Pancreas (tissue), 10 donors: ENCODE data around the gene PLCB1. TPM values are rescaled to one million over a fixed set of nuclear protein-coding genes. Genes with fewer than 3 reads are reported as not detected.

Experiments used
- ATAC-seq, 4 donors: fragments of 200-7000 bp; cut with Tn5 transposase; one replicate each; pipeline versions ENCODE4 v1.8.0 to v1.9.1; 2020; ENCODE audit warnings: mild to moderate bottlenecking in 4 of 4, moderate library complexity in 4 of 4
- DNase-seq, 6 donors: peaks; one replicate each; pipeline ENCODE4 v3.0.0-alpha.2; 2020
- FAIRE-seq: peaks from 2 replicates; lab custom pipeline; 2012; peaks lifted over from hg19 to GRCh38; lab: Jason Lieb, UNC
- H3K27ac ChIP-seq, 4 donors: fragments of 200-600 bp; sonication (generic); 1 replicate in 3 of 4; 2 replicates in 1 of 4; pipeline versions ENCODE4 v1.5.0 to v1.8.0; 2020
- H3K27me3 ChIP-seq, 4 donors: fragments of 200-600 bp; one replicate each; pipeline ENCODE4 v1.8.0; 2021
- H3K36me3 ChIP-seq, 3 donors: fragments of 200-600 bp; sonication (generic) in 1 of 3; one replicate each; pipeline versions ENCODE4 v1.5.0 to v1.8.0; 2020 to 2021
- H3K4me1 ChIP-seq, 3 donors: fragments of 200-600 bp; one replicate each; pipeline ENCODE4 v1.8.0; 2021
- H3K4me3 ChIP-seq, 4 donors: fragments of 200-600 bp; sonication (generic) in 2 of 4; one replicate each; pipeline versions ENCODE4 v1.5.0 to v1.8.0; 2020 to 2021
- H3K9me3 ChIP-seq, 4 donors: fragments of 200-600 bp; one replicate each; pipeline ENCODE4 v1.8.0; 2021
- CTCF ChIP-seq, 4 donors: fragments of 200-600 bp; sonication (generic) in 3 of 4; IDR thresholded peaks; one replicate each; pipeline versions ENCODE4 v1.5.0 to v1.8.0; 2021; ENCODE audit warnings: antibody characterized with exemption in 4 of 4
- WGBS, 2 donors: extraction: QIAGEN DNeasy Blood & Tissue Kit; methylation state at CpG; one replicate each; pipeline ENCODE4 v1.1.7; 2013; 5-methylcytosine and 5-hydroxymethylcytosine counted together
- intact Hi-C, 3 donors: fragments of 100-400 bp; cut with DNase I; formaldehyde crosslinking; loops; one replicate each; pipeline versions ENCODE4 v1.11.1 to v1.14.2; 2022
- polyA plus RNA-seq, 2 donors: library from polyadenylated mRNA; stranded (reverse); fragments of 200-250 nt; gene quantifications; one replicate each; pipeline ENCODE4 v1.2.3, GENCODE V29; 2013
- total RNA-seq, 6 donors: library from RNA; stranded (reverse); fragmentation: NEBNext Ultra II Directional in 4 of 6; extraction: Animal tissue kit (Norgen Biotek cat#: 25700) in 4 of 6; gene quantifications; one replicate each; pipeline versions ENCODE4 v1.2.1 to v1.2.4, GENCODE V29; 2021 to 2023
- donor health status: healthy with polysubstance abuse.
- donor health status: DM: no; HTN: no; CAD: no; lungs with moderate emphysema.
- donor health status: DM: no; HTN: no; CAD: no.
- donor health status: control.
- donor health status: control.
- donor health status: Bipolar disorder and iron deficiency.
- donor health status: DM: yes; HTN: yes; CAD: no.
- donor health status: DM: no; HTN: no; CAD: no.
- donor health status: DM: no; HTN: no; CAD: no.
- donor health status: DM: yes; HTN: yes; CAD: no.

The PLCB1 gene
- total and polyA plus RNA-seq, 8 donors: 4.5 to 18.7 (median 13.7) TPM

- FAIRE-seq (no peak), ATAC-seq (no peak), DNase-seq (no peak)
- no peak overlapping the region for H3K4me3 ChIP-seq
- H3K36me3 ChIP-seq: no peaks in the 10 kb centered on the region
- no peaks in the 10 kb centered on the region for H3K9me3 ChIP-seq
- H3K4me1 ChIP-seq: no peaks in the 10 kb centered on the region
- no peaks in the 10 kb centered on the region for H3K27me3 ChIP-seq
- no peak for TF ChIP-seq CTCF (IDR thresholded peaks at IDR 0.05)
- WGBS, 2 donors: 80 to 87% methylated on average over 4 of the region's 4 CpGs
- intact Hi-C loops: no loop called here
- no peak overlapping the region for H3K27ac ChIP-seq
Measured at GRCh38 chr20:8474027-8474668, 342.1 kb downstream of the PLCB1 start.

DNA sequence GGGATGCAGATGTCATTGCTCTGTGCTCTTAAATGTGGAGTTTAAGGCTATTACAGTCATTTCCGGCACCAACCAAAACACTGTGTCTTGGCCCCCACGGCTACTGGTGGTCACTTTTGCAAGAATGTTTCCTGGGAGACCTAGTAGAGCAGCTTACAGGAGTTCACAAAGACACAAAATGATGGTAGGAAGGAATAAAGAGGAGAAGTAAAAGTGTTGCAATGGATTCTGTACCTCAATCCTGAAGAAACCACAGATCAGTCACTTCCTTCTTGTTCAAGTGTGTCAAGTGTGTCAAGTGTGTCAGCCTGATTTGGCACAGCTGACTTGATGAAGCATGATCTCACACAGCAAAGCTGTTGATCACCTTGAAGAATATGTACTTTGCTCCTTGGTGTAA lies 344.0 kb downstream of the PLCB1 start:
- no peak overlapping the region for H3K4me3 ChIP-seq
- no peaks in the 10 kb centered on the region for H3K36me3 ChIP-seq
- H3K27ac ChIP-seq: no peak overlapping the region
- H3K27me3 ChIP-seq: no peaks in the 10 kb centered on the region
- H3K4me1 ChIP-seq: no peaks in the 10 kb centered on the region
- ATAC-seq (peak in 3 of 4 donors; percentile 25 to 49 (median 40)), DNase-seq (no peak), FAIRE-seq (no peak)
- TF ChIP-seq CTCF (IDR thresholded peaks at IDR 0.05): no peak
- intact Hi-C loops: no loop called here
- no peaks in the 10 kb centered on the region for H3K9me3 ChIP-seq
- 90 to 92% methylated on average over 2 of the region's 2 CpGs for WGBS, 2 donors

DNA sequence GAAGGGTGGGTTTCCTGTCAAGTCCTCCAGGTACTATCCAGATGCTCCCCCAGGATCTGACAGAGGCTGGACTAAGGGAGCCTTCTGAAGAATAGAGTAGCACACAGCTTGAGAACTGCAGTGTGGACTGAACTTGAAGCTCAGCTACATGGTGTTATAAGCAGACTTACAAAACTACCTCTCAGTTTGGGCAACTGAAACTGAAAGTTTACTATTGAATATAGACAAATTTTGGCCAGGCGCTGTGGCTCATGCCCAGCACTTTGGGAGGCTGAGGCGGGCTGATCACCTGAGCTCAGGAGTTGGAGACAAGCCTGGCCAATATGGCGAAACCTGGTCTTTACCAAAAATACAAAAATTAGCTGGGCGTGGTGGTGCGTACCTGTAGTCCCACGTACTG lies 348.5 kb downstream of the PLCB1 start:
- 97 to 99% methylated on average over 6 of the region's 6 CpGs for WGBS, 2 donors
- Histone ChIP-seq H3K36me3 (no peaks in the 10 kb centered on the region), H3K9me3 (no peaks in the 10 kb centered on the region), H3K4me3 (no peak overlapping the region), H3K27me3 (no peaks in the 10 kb centered on the region), H3K27ac (no peak overlapping the region), H3K4me1 (no peaks in the 10 kb centered on the region)
- no peak for TF ChIP-seq CTCF (IDR thresholded peaks at IDR 0.05)
- DNase-seq (no peak), ATAC-seq (no peak), FAIRE-seq (no peak)
- intact Hi-C loops: no loop called here

- FAIRE-seq (no peak), ATAC-seq (no peak), DNase-seq (no peak)
- 88 to 90% methylated on average over 7 of the region's 7 CpGs for WGBS, 2 donors
- H3K36me3 ChIP-seq: no peaks in the 10 kb centered on the region
- H3K4me1 ChIP-seq: peaks cover 0 to 2% (median 0%) of the 10 kb centered on the region in 3 donors
- H3K27me3 ChIP-seq: no peaks in the 10 kb centered on the region
- H3K4me3 ChIP-seq: no peak overlapping the region
- intact Hi-C loops: no loop called here
- no peaks in the 10 kb centered on the region for H3K9me3 ChIP-seq
- H3K27ac ChIP-seq: no peak overlapping the region
- no peak for TF ChIP-seq CTCF (IDR thresholded peaks at IDR 0.05)
Measured at GRCh38 chr20:8487696-8488095, 355.6 kb downstream of the PLCB1 start.

DNA sequence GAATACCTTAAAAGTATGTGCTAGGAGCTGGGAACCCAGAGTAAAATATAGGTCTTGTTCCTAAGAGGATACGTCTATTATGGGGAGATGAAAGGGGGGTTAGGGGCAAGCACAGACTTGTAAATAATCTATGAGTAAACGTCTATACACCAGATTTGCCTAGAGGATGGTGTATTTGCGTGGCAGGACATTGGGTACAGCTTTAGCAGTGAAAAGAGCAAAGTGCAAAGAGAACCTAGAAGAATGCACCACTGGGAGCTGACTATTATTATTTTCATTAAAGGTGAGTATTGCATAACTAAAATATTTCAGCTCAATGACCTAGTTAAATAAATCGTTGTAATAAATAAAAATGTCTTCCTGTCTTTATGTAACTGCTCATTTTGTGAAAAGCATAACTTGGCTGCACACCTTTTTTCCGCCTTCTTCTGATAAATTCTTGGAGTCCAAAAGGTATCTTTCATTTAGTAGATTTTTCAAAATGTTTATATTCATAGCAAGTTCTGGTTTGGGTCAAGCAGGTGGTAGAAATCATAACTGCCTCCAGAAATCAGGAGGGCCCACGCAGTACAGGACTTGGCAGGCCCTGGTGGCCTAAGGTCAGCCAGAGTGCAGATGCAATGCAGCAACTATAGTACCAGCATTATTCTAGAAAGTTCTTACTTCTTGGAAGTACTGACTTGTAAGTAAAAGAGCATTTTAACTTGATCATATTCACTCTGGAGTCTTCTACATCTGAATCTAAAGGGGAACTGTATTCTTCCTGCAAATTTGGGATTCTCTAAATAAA lies 357.2 kb downstream of the PLCB1 start:
- Histone ChIP-seq H3K4me1 (peaks cover 0 to 3% (median 0%) of the 10 kb centered on the region in 3 donors), H3K36me3 (no peaks in the 10 kb centered on the region), H3K4me3 (no peak overlapping the region), H3K27ac (no peak overlapping the region), H3K27me3 (no peaks in the 10 kb centered on the region), H3K9me3 (no peaks in the 10 kb centered on the region)
- no peak for TF ChIP-seq CTCF (IDR thresholded peaks at IDR 0.05)
- ATAC-seq (no peak), DNase-seq (no peak), FAIRE-seq (no peak)
- intact Hi-C loops: no loop called here
- WGBS, 2 donors: 72 to 75% methylated on average over 6 of the region's 6 CpGs
